ENCODE measurements around the gene SLC25A47. TPM values are rescaled to one million over a fixed set of nuclear protein-coding genes. Genes with fewer than 3 reads are reported as not detected.

The SLC25A47 gene
- polyA plus RNA-seq, 3 donors from 2014 or later, result not detected

DNA sequence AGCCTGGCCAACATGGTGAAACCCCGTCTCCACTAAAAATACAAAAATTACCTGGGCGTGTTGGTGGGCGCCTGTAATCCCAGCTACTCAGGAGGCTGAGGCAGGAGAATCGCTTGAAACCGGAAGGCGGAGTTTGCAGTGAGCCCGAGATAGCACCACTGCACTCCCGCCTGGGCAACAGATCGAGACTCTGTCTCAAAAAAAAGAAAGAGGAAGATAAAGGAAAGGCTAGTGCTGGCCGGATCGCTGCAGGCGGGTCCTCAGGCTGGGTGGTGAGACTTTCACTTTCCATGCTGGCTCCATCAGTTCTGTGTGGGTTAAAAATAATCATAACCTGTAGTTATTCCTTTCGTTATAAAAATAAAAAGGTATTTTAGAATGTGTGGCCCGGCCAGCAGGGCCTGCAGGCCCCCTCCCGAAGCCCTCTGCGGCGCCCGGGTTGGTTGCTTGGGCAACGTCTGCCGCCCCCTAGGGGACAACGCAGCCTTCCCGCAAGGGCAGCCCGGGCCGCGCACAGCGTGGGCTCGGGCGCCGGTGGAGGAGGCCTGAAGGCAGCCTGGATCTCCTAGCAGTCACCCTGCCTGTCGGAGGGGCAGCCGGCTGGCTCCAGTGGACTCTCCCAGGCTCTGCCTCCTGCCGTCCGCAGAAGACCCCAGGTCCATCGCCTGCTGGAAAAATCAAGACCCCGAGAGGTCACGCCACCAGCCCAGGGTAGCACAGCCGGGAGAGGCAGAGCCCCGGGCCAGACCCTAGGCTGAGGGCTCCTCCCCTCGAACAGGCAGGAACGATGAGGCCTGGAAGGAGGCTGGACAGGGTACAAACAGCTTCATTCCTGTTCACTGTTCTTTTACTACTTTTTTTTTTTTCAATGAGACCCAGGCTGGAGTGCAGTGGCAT, 5.0 kb upstream of the SLC25A47 start:
- peaks cover 0 to 5% (median 3%) of the 10 kb centered on the region in 3 donors for H3K27me3 Mint-ChIP-seq (ENCODE audit: low read depth in 3 of 3)
- H3K36me3 Mint-ChIP-seq, result no peaks in the 10 kb centered on the region
- no peaks in the 10 kb centered on the region for H3K9me3 Mint-ChIP-seq
- peak overlapping the region in 3 of 6 donors; percentile 30 to 73 (median 40) for H3K27ac Mint-ChIP-seq
- H3K4me3 Mint-ChIP-seq, result peak overlapping the region; percentile 74 to 81 (median 76)
- peak; percentile 61 to 68 (median 64) for DNase-seq
- H3K4me1 Mint-ChIP-seq, result peaks cover 6 to 7% of the 10 kb centered on the region in 2 donors

- H3K27ac Mint-ChIP-seq, result peak overlapping the region in 1 of 6 donors; percentile 58
- H3K9me3 Mint-ChIP-seq, result no peaks in the 10 kb centered on the region
- H3K27me3 Mint-ChIP-seq (ENCODE audit: low read depth in 3 of 3), result peaks cover 0 to 5% (median 3%) of the 10 kb centered on the region in 3 donors
- H3K4me1 Mint-ChIP-seq, result peaks cover 6% of the 10 kb centered on the region in 2 donors
- no peak for DNase-seq
- peak overlapping the region in 2 of 5 donors; percentile 42 to 55 for H3K4me3 Mint-ChIP-seq
- H3K36me3 Mint-ChIP-seq, result no peaks in the 10 kb centered on the region
These were observed 2.8 kb upstream of the SLC25A47 start for GRCh38 chr14:100320157-100320856.

- Mint-ChIP-seq H3K27ac (no peak overlapping the region), H3K4me3 (no peak overlapping the region), H3K36me3 (no peaks in the 10 kb centered on the region), H3K4me1 (peaks cover 6% of the 10 kb centered on the region in 2 donors), H3K9me3 (no peaks in the 10 kb centered on the region), H3K27me3 (ENCODE audit: low read depth in 3 of 3) (peaks cover 0 to 4% (median 3%) of the 10 kb centered on the region in 3 donors)
- no peak for DNase-seq
These were observed 1.5 kb upstream of the SLC25A47 start for GRCh38 chr14:100321473-100322137.

GRCh38 chr14:100322138-100322957, 791 bp upstream of the SLC25A47 start:
- H3K9me3 Mint-ChIP-seq, result no peaks in the 10 kb centered on the region
- H3K27me3 Mint-ChIP-seq (ENCODE audit: low read depth in 3 of 3), result peaks cover 0 to 4% (median 3%) of the 10 kb centered on the region in 3 donors
- H3K4me3 Mint-ChIP-seq, result no peak overlapping the region
- H3K36me3 Mint-ChIP-seq, result no peaks in the 10 kb centered on the region
- H3K4me1 Mint-ChIP-seq, result peaks cover 6% of the 10 kb centered on the region in 2 donors
- H3K27ac Mint-ChIP-seq, result no peak overlapping the region
- no peak for DNase-seq

DNA sequence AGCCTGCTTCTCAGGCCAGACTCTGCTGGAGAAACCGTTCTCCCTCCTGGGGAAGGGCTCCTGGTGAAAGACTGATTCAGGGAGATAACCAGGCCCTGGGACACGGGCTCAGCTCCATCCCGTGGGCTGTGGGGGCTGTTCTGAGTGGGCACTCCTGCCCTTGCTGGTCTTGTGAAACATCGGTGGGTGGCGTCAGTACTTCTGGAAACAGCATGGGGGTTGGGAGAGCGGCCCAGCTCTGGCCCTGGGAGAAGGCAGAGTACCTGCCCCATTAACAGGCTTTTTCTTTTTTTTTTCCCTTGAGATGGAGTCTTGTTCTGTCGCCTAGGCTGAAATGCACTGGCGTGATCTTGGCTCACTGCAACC, 786 bp downstream of the SLC25A47 start:
- Mint-ChIP-seq H3K4me3 (no peak overlapping the region), H3K9me3 (no peaks in the 10 kb centered on the region), H3K36me3 (no peaks in the 10 kb centered on the region), H3K27me3 (ENCODE audit: low read depth in 3 of 3) (peaks cover 0 to 4% (median 3%) of the 10 kb centered on the region in 3 donors), H3K4me1 (peaks cover 0 to 6% of the 10 kb centered on the region in 2 donors), H3K27ac (no peak overlapping the region)
- DNase-seq, result no peak

DNA sequence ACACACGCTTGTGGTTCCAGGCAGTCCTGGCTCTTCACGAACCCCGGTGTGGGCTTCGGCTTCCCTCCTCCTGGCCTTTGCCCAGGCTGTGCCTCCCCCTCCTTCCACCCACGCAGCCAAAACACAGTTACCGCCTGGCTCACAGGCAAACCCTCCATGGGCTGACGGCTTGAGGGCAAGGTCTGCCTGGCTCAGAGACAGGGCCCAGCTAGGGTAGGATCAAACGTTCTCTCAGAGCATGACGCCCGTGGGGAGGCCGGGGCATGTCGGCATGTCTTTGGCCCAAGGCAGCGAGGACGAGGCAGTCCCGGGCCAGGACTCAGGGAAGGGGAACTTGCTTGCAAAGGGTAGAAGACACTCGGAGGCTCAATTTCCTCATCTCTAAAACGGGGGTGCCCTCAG, 2.1 kb downstream of the SLC25A47 start:
- peaks cover 0 to 4% (median 1%) of the 10 kb centered on the region in 3 donors for H3K27me3 Mint-ChIP-seq (ENCODE audit: low read depth in 3 of 3)
- H3K36me3 Mint-ChIP-seq, result no peaks in the 10 kb centered on the region
- no peak overlapping the region for H3K27ac Mint-ChIP-seq
- no peak for DNase-seq
- H3K4me3 Mint-ChIP-seq, result no peak overlapping the region
- H3K4me1 Mint-ChIP-seq, result no peaks in the 10 kb centered on the region
- H3K9me3 Mint-ChIP-seq, result no peaks in the 10 kb centered on the region

- no peak for DNase-seq
- Mint-ChIP-seq H3K4me3 (no peak overlapping the region), H3K36me3 (no peaks in the 10 kb centered on the region), H3K27me3 (ENCODE audit: low read depth in 3 of 3) (peaks cover 0 to 4% (median 0%) of the 10 kb centered on the region in 3 donors), H3K9me3 (no peaks in the 10 kb centered on the region), H3K4me1 (no peaks in the 10 kb centered on the region), H3K27ac (no peak overlapping the region)
These were observed 2.8 kb downstream of the SLC25A47 start for GRCh38 chr14:100325958-100326357.

DNA sequence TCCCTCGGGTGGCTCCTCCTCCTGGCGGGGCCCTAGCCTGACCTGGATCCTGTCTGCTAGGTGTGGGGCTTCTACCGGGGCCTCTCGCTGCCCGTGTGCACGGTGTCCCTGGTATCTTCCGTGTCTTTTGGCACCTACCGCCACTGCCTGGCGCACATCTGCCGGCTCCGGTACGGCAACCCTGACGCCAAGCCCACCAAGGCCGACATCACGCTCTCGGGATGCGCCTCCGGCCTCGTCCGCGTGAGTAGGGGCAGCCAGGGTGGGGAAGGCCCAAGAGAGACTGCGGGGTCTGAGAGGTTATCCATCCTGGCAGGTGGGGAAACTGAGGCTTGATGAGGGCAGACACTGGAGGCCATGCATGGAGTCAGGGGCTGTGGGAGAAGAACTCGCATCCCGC, 4.0 kb downstream of the SLC25A47 start:
- Mint-ChIP-seq H3K4me3 (no peak overlapping the region), H3K36me3 (no peaks in the 10 kb centered on the region), H3K27me3 (ENCODE audit: low read depth in 3 of 3) (peaks cover 0 to 4% (median 1%) of the 10 kb centered on the region in 3 donors), H3K9me3 (no peaks in the 10 kb centered on the region), H3K27ac (no peak overlapping the region), H3K4me1 (no peaks in the 10 kb centered on the region)
- no peak for DNase-seq

GRCh38 chr14:100328495-100329163, 5.5 kb downstream of the SLC25A47 start:
- Mint-ChIP-seq H3K27ac (no peak overlapping the region), H3K4me1 (no peaks in the 10 kb centered on the region), H3K4me3 (no peak overlapping the region), H3K27me3 (ENCODE audit: low read depth in 3 of 3) (peaks cover 0 to 1% (median 0%) of the 10 kb centered on the region in 3 donors), H3K9me3 (no peaks in the 10 kb centered on the region), H3K36me3 (no peaks in the 10 kb centered on the region)
- no peak for DNase-seq

- H3K9me3 Mint-ChIP-seq, result no peaks in the 10 kb centered on the region
- no peak overlapping the region for H3K4me3 Mint-ChIP-seq
- H3K4me1 Mint-ChIP-seq, result no peaks in the 10 kb centered on the region
- DNase-seq, result no peak
- no peak overlapping the region for H3K27ac Mint-ChIP-seq
- H3K36me3 Mint-ChIP-seq, result peaks cover 0 to 1% (median 1%) of the 10 kb centered on the region in 3 donors
- peaks cover 0 to 1% (median 0%) of the 10 kb centered on the region in 3 donors for H3K27me3 Mint-ChIP-seq (ENCODE audit: low read depth in 3 of 3)
These were observed 6.3 kb downstream of the SLC25A47 start for GRCh38 chr14:100329233-100330006.

DNA sequence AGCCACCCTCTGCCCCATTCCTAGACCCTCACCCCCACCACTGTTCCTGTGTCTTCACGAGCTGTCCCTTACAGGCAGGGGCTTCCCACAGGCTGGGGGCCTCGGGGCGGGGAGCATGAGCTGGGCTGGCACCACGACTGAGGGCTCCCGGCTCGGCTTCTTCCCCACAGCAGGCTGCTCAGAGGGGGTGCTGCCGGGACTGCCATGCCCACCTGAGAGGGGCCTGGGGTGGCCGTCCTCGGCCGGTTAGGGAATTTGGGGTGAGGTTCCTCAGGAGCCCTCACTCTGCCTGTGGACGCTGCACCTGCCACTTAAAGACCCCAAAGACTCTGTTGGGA, 6.8 kb downstream of the SLC25A47 start:
- Mint-ChIP-seq H3K4me3 (no peak overlapping the region), H3K4me1 (no peaks in the 10 kb centered on the region), H3K27ac (no peak overlapping the region), H3K9me3 (no peaks in the 10 kb centered on the region), H3K27me3 (ENCODE audit: low read depth in 3 of 3) (peaks cover 0 to 1% (median 0%) of the 10 kb centered on the region in 3 donors), H3K36me3 (peaks cover 3 to 7% (median 5%) of the 10 kb centered on the region in 3 donors)
- no peak for DNase-seq

GRCh38 chr14:100330388-100330931, 7.3 kb downstream of the SLC25A47 start:
- H3K9me3 Mint-ChIP-seq, result no peaks in the 10 kb centered on the region
- no peaks in the 10 kb centered on the region for H3K4me1 Mint-ChIP-seq
- peaks cover 3 to 7% (median 5%) of the 10 kb centered on the region in 3 donors for H3K36me3 Mint-ChIP-seq

More at GRCh38 chr14:100330388-100330931, 7.3 kb downstream of the SLC25A47 start:
- Mint-ChIP-seq H3K4me3 (no peak overlapping the region), H3K27me3 (ENCODE audit: low read depth in 3 of 3) (peaks cover 0 to 1% (median 0%) of the 10 kb centered on the region in 3 donors), H3K27ac (no peak overlapping the region)
- no peak for DNase-seq

Data from immature natural killer cell (primary cell).